Measurements from ENCODE around the gene GDPD3. TPM values are rescaled to one million over a fixed set of nuclear protein-coding genes. Genes with fewer than 3 reads are reported as not detected.

GDPD3 gene
- total and polyA plus RNA-seq, 2 of the 13 experiments (the other 11 are each of a cell fraction or from before 2014, with no cell fraction given) = 18.7 to 20.6 TPM

GRCh38 chr16:30075503-30076275 is 37.6 kb downstream of the GDPD3 start, which contains the start of gene PPP4C (continued):
- TF ChIP-seq GMEB1 (CRISPR knock-in tag; IDR thresholded peaks at IDR 0.05; ENCODE audit: borderline replicate concordance) = peak; percentile 86
- TF ChIP-seq ZBTB25 (CRISPR knock-in tag; IDR thresholded peaks at IDR 0.05) = no peak; the same call in 1 of the 2 replicates
- TF ChIP-seq ZNF230 (CRISPR knock-in tag; IDR thresholded peaks at IDR 0.05) = no peak
- no peak; the same call in 1 of the 2 replicates for TF ChIP-seq KLF15 (CRISPR knock-in tag; IDR thresholded peaks at IDR 0.05; ENCODE audit: borderline replicate concordance)
- TF ChIP-seq NFYB (CRISPR knock-in tag; IDR thresholded peaks at IDR 0.05) = 0 out of 2 replicates have a peak, but pooled peaks have one; percentile 20
- TF ChIP-seq CENPBD1 (CRISPR knock-in tag; IDR thresholded peaks at IDR 0.05; ENCODE audit: borderline replicate concordance, low read depth) = no peak
- TF ChIP-seq CBX1 (IDR thresholded peaks at IDR 0.05; ENCODE audit: low read depth) = no peak
- TF ChIP-seq MNT (IDR thresholded peaks at IDR 0.05) = no peak
- TF ChIP-seq ADNP (CRISPR knock-in tag; IDR thresholded peaks at IDR 0.05) = no peak
- TF ChIP-seq SRSF1 (optimal IDR thresholded peaks at IDR 0.05; ENCODE audit: low read depth, low read length) = no peak
- no peak for TF ChIP-seq TCF12 (IDR thresholded peaks at IDR 0.05)
- no peak; the same call in 1 of the 2 replicates for TF ChIP-seq TCF12 (CRISPR knock-in tag; IDR thresholded peaks at IDR 0.05)
- no peak; the same call in 1 of the 2 replicates for TF ChIP-seq ZNF333 (CRISPR knock-in tag; IDR thresholded peaks at IDR 0.05; ENCODE audit: borderline replicate concordance)
- peak; percentile 10; the same call in 1 of the 2 replicates for TF ChIP-seq FOXP4 (CRISPR knock-in tag; IDR thresholded peaks at IDR 0.05)
- no peak for TF ChIP-seq TFE3 (CRISPR knock-in tag; IDR thresholded peaks at IDR 0.05)
- peak; percentile 55; the same call in 1 of the 2 replicates for TF ChIP-seq MAX (IDR thresholded peaks at IDR 0.05)
- TF ChIP-seq ZBTB42 (CRISPR knock-in tag; IDR thresholded peaks at IDR 0.05) = peak; percentile 34; the same call in 1 of the 2 replicates
- TF ChIP-seq ZNF296 (CRISPR knock-in tag; conservative IDR thresholded peaks at IDR 0.05) = no peak; the same call in 1 of the 2 replicates

Data from HepG2 (cell line).